NB4 (cell line): Measurements from ENCODE around the gene TALDO1.

Experiments
- DNase-seq: peaks from one replicate; pipeline ENCODE4 v3.0.0; 2010; ENCODE audit warnings: low read depth
- H3K4me3 ChIP-seq: one replicate; pipeline ENCODE4 v1.5.1; 2011; ENCODE audit warnings: mild to moderate bottlenecking, low read depth, low read length, moderate library complexity
- CTCF ChIP-seq: IDR thresholded peaks from one replicate; pipeline ENCODE4 v1.5.1; 2012; ENCODE audit warnings: low read depth, low read length
- MYC ChIP-seq: IDR thresholded peaks from 2 replicates; pipeline ENCODE4 v1.6.1; 2011; ENCODE audit warnings: low read depth, low read length
- POLR2A ChIP-seq: IDR thresholded peaks from 2 replicates; pipeline ENCODE4 v1.6.1; 2011; ENCODE audit warnings: mild to moderate bottlenecking; ENCODE audit not compliant: insufficient read length; ENCODE audit errors: extremely low read depth
- TF ChIP-seq, protein P1 (sequence below): IDR thresholded peaks from 2 replicates; pipeline ENCODE4 v1.6.1; 2011; ENCODE audit warnings: low read depth, low read length

The TALDO1 gene

DNA sequence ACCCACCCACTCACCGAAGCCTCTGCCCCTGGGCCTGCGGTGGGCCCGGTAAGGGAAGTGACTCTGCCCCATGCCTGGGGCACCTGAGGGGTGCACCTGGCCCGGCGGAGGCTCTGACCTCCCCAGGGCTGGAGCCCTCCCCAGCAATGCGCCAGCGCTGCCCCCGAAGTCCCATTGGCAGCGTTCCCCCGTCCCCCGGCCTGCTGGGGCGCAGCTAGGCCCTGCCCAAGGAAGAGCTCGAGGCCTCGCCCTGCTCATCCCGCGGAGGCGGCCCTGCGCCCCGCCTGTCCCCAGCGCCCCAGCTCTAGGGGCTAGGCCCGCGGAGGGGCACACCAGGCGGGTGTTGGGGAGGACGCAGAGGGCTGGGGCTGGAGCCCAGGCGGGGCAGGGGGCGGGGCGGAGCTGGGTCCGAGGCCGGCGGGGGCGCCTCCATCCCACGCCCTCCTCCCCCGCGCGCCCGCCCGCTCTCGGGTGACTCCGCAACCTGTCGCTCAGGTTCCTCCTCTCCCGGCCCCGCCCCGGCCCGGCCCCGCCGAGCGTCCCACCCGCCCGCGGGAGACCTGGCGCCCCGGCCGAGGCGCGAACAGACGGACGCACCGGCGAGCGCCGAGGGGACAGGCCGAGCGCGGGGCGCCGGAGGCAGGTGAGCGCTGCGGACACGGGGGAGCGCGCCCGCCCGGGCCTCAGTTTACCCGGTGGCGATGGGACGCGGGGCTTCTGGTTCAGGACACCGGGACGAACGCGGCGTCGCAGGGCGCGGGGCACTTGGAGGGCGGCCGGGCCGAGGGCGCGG lies 41.4 kb upstream of the TALDO1 start, which contains the start of gene EPS8L2:
TSS of gene EPS8L2 (plus strand) at position 586 of the 793 bp plus-strand sequence. CDS start 3,177 bp downstream, outside the sequence.
- H3K4me3 ChIP-seq, result no peak within 1 kb of the TSS
- DNase-seq, result no peak

DNA sequence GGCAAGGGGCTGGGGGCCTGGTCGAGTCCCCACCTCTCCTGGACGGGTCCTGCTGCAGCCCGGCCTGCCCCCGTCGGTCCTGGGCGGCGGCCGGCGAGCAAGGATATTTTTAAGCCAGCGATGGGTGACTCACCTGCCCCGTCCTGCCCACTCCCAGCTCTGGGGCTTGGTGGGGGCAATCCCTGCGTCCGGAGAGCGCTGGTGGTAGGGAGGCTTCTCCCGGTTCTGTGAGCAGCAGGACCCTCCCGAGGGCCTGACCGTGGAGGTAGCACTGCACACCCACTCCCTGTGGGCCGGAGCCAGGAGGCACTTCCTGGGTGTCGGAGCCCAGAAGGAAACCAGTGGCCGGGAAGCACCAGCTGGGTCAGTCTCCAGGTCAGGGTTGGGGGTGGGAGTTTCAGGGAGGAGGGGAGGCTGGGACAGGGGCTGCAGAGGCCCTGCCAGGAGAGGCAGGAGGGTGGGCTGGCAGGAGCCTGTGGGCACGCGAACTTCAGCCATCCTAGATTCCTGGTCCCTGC lies 40.8 kb upstream of the TALDO1 start:
- TF ChIP-seq, protein P1, sequence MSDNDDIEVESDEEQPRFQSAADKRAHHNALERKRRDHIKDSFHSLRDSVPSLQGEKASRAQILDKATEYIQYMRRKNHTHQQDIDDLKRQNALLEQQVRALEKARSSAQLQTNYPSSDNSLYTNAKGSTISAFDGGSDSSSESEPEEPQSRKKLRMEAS, result no peak
- TF ChIP-seq CTCF (no peak), POLR2A (no peak), MYC (no peak)
- no peak overlapping the region for H3K4me3 ChIP-seq
- DNase-seq, result no peak

More for the DNA sequence above, 41.4 kb upstream of the TALDO1 start, which contains the start of gene EPS8L2:
- TF ChIP-seq POLR2A, result no peak
- TF ChIP-seq, protein P1, result no peak
- TF ChIP-seq CTCF, result no peak
- TF ChIP-seq MYC, result no peak

DNA sequence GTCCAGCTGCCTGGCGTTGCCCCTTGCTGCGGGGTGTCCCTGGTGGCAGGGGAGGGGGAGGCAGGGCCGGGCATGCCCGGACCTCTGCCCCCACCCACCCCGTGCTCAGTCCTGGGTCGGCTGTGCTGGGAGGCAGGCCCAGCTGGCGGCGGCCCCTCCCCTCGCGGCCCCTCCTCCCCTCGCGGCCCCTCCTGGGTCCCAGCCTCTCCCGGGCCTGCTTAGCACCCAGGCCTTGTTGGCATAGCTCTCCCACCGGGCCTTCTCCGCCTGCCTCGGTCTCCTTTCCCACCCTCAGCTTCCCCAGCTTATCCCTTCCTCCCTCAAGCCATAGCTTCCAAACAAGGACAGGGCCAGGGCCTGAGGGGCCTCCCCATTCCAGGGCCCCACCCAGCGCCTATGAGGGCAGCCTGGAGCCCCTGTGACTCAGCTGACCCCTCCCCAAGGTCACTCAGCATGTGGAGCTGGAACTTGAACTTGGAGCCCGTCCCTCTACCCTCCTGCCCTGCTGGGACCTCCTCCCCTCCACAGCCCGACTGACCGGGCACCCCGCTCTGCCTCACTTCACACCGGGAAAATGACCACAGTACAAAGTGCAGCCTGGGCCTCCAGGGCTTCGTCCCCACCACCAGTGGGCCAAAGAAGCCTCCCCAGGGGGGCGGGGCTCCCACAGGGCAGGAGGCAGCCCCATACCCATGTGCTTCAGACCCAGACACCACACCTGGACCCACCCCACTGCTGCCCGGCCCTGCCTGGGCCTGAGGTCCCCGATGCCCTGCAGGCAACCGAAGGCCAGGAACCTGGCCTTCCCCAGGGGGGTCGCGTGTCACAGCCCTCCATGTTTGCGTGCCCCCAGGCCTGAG lies 40.1 kb upstream of the TALDO1 start:
- H3K4me3 ChIP-seq, result no peak overlapping the region
- TF ChIP-seq POLR2A, result no peak
- TF ChIP-seq CTCF, result no peak
- TF ChIP-seq MYC, result no peak
- TF ChIP-seq, protein P1, result no peak

DNA sequence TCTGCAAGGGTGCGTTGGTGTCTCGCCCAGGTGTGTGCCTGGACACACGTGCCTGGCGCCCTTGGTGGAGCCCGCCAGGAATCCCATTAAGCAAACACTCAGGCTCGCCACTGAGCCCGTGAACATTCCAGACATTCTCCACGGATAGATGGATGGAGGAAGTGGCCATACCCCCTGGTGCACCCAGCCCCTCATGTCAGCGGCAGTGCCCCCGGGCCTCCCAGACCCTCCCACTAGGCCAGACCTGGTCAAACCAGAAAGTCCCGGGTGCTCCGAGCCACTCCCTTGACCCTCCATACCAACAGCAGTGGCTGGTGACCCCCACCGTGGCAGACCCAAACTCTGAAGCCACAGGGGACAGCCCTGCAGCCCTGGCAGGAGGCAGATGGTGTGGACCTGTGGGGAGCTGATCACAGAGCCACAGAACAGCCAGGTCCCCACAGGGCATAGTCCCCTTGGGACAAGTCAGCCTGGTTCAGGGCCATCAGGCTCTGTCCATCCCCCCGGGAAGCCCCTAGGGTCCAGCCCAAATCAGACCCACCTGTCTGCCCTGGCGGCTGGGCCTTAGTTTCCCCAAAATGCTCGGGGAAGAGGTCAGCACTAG lies 39.3 kb upstream of the TALDO1 start:
- no peak overlapping the region for H3K4me3 ChIP-seq
- no peak for DNase-seq
- TF ChIP-seq, protein P1, result no peak
- no peak for TF ChIP-seq MYC
- TF ChIP-seq POLR2A, result no peak
- no peak for TF ChIP-seq CTCF

More for the DNA sequence above, 40.1 kb upstream of the TALDO1 start:
- no peak for DNase-seq

GRCh38 chr11:708511-708910 lies 38.8 kb upstream of the TALDO1 start:
- H3K4me3 ChIP-seq, result no peak overlapping the region
- no peak for DNase-seq
- no peak for TF ChIP-seq CTCF
- TF ChIP-seq POLR2A, result no peak
- TF ChIP-seq, protein P1, result no peak
- no peak for TF ChIP-seq MYC
